ENCODE results near the gene CNIH2. TPM values are rescaled to one million over a fixed set of nuclear protein-coding genes. Genes with fewer than 3 reads are reported as not detected.

CNIH2 gene
- total and polyA plus RNA-seq, 2 of the 13 experiments (the other 11 are each of a cell fraction or from before 2014, with no cell fraction given) = 0.60 to 0.69 TPM

DNA sequence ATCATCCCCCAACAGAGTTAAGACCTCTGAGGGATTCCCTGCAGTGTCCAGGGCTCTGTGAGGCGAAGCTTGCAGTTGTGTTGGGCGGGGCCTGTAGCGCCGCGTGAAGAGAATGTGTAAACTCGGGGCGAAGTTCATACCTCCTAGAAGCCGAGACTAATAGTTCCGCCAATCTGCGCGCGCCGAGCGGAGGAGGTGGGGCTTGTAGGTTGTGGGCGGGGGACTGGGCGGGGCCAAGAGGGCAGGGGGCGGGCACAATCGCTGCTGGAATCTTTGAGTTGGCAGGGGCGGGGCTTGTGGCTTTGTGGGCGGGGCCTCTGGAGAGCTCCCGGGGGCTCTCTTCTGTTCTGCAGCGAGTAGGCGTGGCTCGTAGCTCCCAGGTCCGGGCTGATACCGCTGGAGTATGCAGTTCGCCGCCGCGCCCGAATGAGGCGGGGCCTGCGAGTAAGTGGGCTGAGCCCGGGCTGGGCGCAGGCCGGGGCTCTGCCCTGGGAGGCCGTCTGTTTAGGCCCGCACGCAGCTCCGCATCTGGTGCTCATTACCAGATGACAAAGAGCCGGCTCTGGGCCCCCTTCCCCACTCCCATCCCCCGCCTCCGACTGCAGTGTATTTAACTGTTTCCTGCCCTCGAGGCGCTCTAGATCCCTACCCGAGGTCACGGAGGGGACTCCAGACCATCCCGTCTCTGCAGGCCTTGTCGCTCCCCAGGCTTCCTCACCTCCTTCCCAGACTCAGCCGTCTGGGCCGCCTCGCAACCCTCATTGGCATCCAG, 34.8 kb downstream of the CNIH2 start (continued):
- TF ChIP-seq, protein P1, sequence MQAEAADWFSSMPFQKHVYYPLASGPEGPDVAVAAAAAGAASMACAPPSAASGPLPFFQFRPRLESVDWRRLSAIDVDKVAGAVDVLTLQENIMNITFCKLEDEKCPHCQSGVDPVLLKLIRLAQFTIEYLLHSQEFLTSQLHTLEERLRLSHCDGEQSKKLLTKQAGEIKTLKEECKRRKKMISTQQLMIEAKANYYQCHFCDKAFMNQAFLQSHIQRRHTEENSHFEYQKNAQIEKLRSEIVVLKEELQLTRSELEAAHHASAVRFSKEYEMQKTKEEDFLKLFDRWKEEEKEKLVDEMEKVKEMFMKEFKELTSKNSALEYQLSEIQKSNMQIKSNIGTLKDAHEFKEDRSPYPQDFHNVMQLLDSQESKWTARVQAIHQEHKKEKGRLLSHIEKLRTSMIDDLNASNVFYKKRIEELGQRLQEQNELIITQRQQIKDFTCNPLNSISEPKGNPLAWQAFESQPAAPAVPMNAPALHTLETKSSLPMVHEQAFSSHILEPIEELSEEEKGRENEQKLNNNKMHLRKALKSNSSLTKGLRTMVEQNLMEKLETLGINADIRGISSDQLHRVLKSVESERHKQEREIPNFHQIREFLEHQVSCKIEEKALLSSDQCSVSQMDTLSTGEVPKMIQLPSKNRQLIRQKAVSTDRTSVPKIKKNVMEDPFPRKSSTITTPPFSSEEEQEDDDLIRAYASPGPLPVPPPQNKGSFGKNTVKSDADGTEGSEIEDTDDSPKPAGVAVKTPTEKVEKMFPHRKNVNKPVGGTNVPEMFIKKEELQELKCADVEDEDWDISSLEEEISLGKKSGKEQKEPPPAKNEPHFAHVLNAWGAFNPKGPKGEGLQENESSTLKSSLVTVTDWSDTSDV (CRISPR knock-in tag; IDR thresholded peaks at IDR 0.05) = no peak
- TF ChIP-seq MED1 (CRISPR knock-in tag; IDR thresholded peaks at IDR 0.05) = peak; percentile 55
- no peak for TF ChIP-seq MEIS1 (CRISPR knock-in tag; IDR thresholded peaks at IDR 0.05; ENCODE audit: borderline replicate concordance)
- TF ChIP-seq, protein P2, sequence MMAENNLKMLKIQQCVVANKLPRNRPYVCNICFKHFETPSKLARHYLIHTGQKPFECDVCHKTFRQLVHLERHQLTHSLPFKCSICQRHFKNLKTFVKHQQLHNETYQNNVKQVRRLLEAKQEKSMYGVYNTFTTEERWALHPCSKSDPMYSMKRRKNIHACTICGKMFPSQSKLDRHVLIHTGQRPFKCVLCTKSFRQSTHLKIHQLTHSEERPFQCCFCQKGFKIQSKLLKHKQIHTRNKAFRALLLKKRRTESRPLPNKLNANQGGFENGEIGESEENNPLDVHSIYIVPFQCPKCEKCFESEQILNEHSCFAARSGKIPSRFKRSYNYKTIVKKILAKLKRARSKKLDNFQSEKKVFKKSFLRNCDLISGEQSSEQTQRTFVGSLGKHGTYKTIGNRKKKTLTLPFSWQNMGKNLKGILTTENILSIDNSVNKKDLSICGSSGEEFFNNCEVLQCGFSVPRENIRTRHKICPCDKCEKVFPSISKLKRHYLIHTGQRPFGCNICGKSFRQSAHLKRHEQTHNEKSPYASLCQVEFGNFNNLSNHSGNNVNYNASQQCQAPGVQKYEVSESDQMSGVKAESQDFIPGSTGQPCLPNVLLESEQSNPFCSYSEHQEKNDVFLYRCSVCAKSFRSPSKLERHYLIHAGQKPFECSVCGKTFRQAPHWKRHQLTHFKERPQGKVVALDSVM (CRISPR knock-in tag; IDR thresholded peaks at IDR 0.05) = no peak
- TF ChIP-seq THAP11 (CRISPR knock-in tag; IDR thresholded peaks at IDR 0.05) = peak; percentile 40; the same call in 1 of the 2 replicates
- peak; percentile 43; the same call in 1 of the 2 replicates for TF ChIP-seq MIER2 (CRISPR knock-in tag; IDR thresholded peaks at IDR 0.05)
- TF ChIP-seq ZNF33A (CRISPR knock-in tag; IDR thresholded peaks at IDR 0.05; ENCODE audit: borderline replicate concordance) = no peak
- TF ChIP-seq, protein P3, sequence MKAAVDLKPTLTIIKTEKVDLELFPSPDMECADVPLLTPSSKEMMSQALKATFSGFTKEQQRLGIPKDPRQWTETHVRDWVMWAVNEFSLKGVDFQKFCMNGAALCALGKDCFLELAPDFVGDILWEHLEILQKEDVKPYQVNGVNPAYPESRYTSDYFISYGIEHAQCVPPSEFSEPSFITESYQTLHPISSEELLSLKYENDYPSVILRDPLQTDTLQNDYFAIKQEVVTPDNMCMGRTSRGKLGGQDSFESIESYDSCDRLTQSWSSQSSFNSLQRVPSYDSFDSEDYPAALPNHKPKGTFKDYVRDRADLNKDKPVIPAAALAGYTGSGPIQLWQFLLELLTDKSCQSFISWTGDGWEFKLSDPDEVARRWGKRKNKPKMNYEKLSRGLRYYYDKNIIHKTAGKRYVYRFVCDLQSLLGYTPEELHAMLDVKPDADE (CRISPR knock-in tag; IDR thresholded peaks at IDR 0.05) = no peak
- no peak for TF ChIP-seq NPAS2 (CRISPR knock-in tag; IDR thresholded peaks at IDR 0.05; ENCODE audit: borderline replicate concordance)
- TF ChIP-seq, protein P4, sequence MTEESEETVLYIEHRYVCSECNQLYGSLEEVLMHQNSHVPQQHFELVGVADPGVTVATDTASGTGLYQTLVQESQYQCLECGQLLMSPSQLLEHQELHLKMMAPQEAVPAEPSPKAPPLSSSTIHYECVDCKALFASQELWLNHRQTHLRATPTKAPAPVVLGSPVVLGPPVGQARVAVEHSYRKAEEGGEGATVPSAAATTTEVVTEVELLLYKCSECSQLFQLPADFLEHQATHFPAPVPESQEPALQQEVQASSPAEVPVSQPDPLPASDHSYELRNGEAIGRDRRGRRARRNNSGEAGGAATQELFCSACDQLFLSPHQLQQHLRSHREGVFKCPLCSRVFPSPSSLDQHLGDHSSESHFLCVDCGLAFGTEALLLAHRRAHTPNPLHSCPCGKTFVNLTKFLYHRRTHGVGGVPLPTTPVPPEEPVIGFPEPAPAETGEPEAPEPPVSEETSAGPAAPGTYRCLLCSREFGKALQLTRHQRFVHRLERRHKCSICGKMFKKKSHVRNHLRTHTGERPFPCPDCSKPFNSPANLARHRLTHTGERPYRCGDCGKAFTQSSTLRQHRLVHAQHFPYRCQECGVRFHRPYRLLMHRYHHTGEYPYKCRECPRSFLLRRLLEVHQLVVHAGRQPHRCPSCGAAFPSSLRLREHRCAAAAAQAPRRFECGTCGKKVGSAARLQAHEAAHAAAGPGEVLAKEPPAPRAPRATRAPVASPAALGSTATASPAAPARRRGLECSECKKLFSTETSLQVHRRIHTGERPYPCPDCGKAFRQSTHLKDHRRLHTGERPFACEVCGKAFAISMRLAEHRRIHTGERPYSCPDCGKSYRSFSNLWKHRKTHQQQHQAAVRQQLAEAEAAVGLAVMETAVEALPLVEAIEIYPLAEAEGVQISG (CRISPR knock-in tag; IDR thresholded peaks at IDR 0.05) = peak; percentile 29; the same call in 1 of the 2 replicates
- TF ChIP-seq ZNF530 (CRISPR knock-in tag; IDR thresholded peaks at IDR 0.05; ENCODE audit: low read depth) = no peak
- TF ChIP-seq, protein P5, sequence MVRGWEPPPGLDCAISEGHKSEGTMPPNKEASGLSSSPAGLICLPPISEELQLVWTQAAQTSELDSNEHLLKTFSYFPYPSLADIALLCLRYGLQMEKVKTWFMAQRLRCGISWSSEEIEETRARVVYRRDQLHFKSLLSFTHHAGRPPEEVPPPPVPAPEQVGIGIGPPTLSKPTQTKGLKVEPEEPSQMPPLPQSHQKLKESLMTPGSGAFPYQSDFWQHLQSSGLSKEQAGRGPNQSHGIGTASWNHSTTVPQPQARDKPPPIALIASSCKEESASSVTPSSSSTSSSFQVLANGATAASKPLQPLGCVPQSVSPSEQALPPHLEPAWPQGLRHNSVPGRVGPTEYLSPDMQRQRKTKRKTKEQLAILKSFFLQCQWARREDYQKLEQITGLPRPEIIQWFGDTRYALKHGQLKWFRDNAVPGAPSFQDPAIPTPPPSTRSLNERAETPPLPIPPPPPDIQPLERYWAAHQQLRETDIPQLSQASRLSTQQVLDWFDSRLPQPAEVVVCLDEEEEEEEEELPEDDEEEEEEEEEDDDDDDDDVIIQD (CRISPR knock-in tag; IDR thresholded peaks at IDR 0.05; ENCODE audit: low read depth) = no peak
- TF ChIP-seq ASH2L (IDR thresholded peaks at IDR 0.05; ENCODE audit: insufficient read length, low read depth, low read length) = no peak
- TF ChIP-seq ZSCAN20 (CRISPR knock-in tag; IDR thresholded peaks at IDR 0.05; ENCODE audit: borderline replicate concordance) = peak; percentile 21; the same call in 1 of the 2 replicates
- no peak for TF ChIP-seq SIX4 (CRISPR knock-in tag; IDR thresholded peaks at IDR 0.05)
- TF ChIP-seq ZZZ3 (CRISPR knock-in tag; IDR thresholded peaks at IDR 0.05; ENCODE audit: borderline replicate concordance) = no peak
- TF ChIP-seq ATF1 (CRISPR knock-in tag; IDR thresholded peaks at IDR 0.05) = no peak
- no peak for TF ChIP-seq HNRNPLL (IDR thresholded peaks at IDR 0.05; ENCODE audit: low read depth, low read length, poor library complexity, severe bottlenecking)
- TF ChIP-seq ZNF720 (CRISPR knock-in tag; IDR thresholded peaks at IDR 0.05) = no peak

Measured in HepG2 (cell line).